Measurements from ENCODE around the gene MAP3K7CL.

MAP3K7CL gene

DNA sequence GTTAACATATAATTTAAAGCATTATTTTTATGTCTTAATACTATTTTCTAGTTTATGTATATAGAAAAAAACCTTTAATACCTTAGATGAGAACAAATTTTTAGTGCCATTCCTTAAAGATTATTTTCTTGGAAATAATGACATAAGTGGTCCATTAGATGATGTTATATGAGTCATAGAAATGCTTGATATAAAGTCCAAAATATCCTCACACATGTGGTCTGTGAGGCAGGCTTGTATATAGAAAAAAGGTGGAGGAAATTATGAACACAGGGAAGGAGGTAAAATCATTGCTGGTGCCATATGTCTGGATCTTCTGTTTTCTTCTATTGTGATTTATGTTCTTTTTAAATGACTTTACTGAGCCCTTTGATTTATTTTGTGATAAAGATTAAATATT lies 79.3 kb downstream of the MAP3K7CL start:
- TF ChIP-seq, protein P1, sequence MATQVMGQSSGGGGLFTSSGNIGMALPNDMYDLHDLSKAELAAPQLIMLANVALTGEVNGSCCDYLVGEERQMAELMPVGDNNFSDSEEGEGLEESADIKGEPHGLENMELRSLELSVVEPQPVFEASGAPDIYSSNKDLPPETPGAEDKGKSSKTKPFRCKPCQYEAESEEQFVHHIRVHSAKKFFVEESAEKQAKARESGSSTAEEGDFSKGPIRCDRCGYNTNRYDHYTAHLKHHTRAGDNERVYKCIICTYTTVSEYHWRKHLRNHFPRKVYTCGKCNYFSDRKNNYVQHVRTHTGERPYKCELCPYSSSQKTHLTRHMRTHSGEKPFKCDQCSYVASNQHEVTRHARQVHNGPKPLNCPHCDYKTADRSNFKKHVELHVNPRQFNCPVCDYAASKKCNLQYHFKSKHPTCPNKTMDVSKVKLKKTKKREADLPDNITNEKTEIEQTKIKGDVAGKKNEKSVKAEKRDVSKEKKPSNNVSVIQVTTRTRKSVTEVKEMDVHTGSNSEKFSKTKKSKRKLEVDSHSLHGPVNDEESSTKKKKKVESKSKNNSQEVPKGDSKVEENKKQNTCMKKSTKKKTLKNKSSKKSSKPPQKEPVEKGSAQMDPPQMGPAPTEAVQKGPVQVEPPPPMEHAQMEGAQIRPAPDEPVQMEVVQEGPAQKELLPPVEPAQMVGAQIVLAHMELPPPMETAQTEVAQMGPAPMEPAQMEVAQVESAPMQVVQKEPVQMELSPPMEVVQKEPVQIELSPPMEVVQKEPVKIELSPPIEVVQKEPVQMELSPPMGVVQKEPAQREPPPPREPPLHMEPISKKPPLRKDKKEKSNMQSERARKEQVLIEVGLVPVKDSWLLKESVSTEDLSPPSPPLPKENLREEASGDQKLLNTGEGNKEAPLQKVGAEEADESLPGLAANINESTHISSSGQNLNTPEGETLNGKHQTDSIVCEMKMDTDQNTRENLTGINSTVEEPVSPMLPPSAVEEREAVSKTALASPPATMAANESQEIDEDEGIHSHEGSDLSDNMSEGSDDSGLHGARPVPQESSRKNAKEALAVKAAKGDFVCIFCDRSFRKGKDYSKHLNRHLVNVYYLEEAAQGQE (IDR thresholded peaks at IDR 0.05; ENCODE audit: insufficient read depth in 1 of 2, low read depth in 2 of 2, low read length in 2 of 2) = no peak

- TF ChIP-seq TAF1 (IDR thresholded peaks at IDR 0.05; ENCODE audit: borderline replicate concordance, insufficient read depth, low read length) (no peak), FOXP2 (optimal IDR thresholded peaks at IDR 0.05; ENCODE audit: borderline replicate concordance, extremely low read depth, extremely low read length, insufficient read depth) (no peak), SIN3A (IDR thresholded peaks at IDR 0.05; ENCODE audit: borderline replicate concordance, insufficient read depth, low read length) (no peak), POLR2AphosphoS5 (IDR thresholded peaks at IDR 0.05; ENCODE audit: low read depth, low read length) (no peak)
- TF ChIP-seq, protein P1 (IDR thresholded peaks at IDR 0.05; ENCODE audit: insufficient read depth in 1 of 2, low read depth in 2 of 2, low read length in 2 of 2) = no peak
These were observed 80.8 kb downstream of the MAP3K7CL start for GRCh38 chr21:29211205-29211604.

DNA sequence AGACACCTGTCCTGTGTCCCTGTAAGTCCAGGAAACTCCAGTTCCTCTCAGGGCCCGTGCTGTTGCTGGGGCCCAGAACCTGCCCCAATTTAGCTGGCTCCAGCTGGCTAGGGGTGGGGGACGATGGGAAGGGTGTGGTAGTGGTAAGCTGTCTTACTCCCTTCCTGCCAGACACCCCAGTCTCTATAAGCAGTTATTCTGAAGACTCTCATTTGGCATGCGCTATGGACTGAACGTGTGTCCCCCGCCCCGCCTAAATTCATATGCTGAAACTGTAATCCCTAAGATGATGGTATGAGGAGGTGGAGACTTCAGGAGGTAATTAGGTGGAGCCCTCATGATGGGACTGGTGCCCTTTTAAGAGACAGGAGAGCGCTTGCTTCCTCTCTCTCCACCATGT lies 82.0 kb downstream of the MAP3K7CL start:
- TF ChIP-seq SIN3A (IDR thresholded peaks at IDR 0.05; ENCODE audit: borderline replicate concordance, insufficient read depth, low read length) (no peak), POLR2AphosphoS5 (IDR thresholded peaks at IDR 0.05; ENCODE audit: low read depth, low read length) (no peak), FOXP2 (optimal IDR thresholded peaks at IDR 0.05; ENCODE audit: borderline replicate concordance, extremely low read depth, extremely low read length, insufficient read depth) (no peak), TAF1 (IDR thresholded peaks at IDR 0.05; ENCODE audit: borderline replicate concordance, insufficient read depth, low read length) (no peak)
- TF ChIP-seq, protein P1 (IDR thresholded peaks at IDR 0.05; ENCODE audit: insufficient read depth in 1 of 2, low read depth in 2 of 2, low read length in 2 of 2) = no peak

GRCh38 chr21:29213513-29214385 lies 83.3 kb downstream of the MAP3K7CL start:
- TF ChIP-seq TAF1 (IDR thresholded peaks at IDR 0.05; ENCODE audit: borderline replicate concordance, insufficient read depth, low read length) (no peak), FOXP2 (optimal IDR thresholded peaks at IDR 0.05; ENCODE audit: borderline replicate concordance, extremely low read depth, extremely low read length, insufficient read depth) (no peak), POLR2AphosphoS5 (IDR thresholded peaks at IDR 0.05; ENCODE audit: low read depth, low read length) (no peak), SIN3A (IDR thresholded peaks at IDR 0.05; ENCODE audit: borderline replicate concordance, insufficient read depth, low read length) (no peak)
- TF ChIP-seq, protein P1 (IDR thresholded peaks at IDR 0.05; ENCODE audit: insufficient read depth in 1 of 2, low read depth in 2 of 2, low read length in 2 of 2) = no peak
